Activated CD8-positive, alpha-beta T cell treated with anti-CD3 and anti-CD28 coated beads for 36 hours (primary cell): ENCODE data around the gene BLZF1. TPM values are rescaled to one million over a fixed set of nuclear protein-coding genes. Genes with fewer than 3 reads are reported as not detected.

Experiments
- ATAC-seq: fragments of 200-7000 bp; cut with Tn5 transposase; one replicate; pipeline ENCODE4 v1.10.0; 2021; ENCODE audit warnings: mild to moderate bottlenecking, moderate library complexity
- CTCF ChIA-PET: fragments of 350-600 bp; sonication (Branson Sonifier 250); formaldehyde crosslinking; loops from one replicate; lab custom pipeline; 2021; ENCODE audit warnings: antibody characterized with exemption; lab: Charles Lee
- POLR2A ChIA-PET: fragments of 350-600 bp; sonication (Branson Sonifier 250); formaldehyde crosslinking; loops from one replicate; lab custom pipeline; 2021; ENCODE audit warnings: antibody characterized with exemption; lab: Charles Lee
- DNase-seq: peaks from one replicate; pipeline ENCODE4 v3.0.0-alpha.2; 2020
- H3K27ac Mint-ChIP-seq: one replicate; pipeline ENCODE4 v1.8.0; 2021; ENCODE audit warnings: mild to moderate bottlenecking, mixed read lengths
- H3K27me3 Mint-ChIP-seq: one replicate; pipeline ENCODE4 v1.8.0; 2021; ENCODE audit warnings: mixed read lengths
- H3K36me3 Mint-ChIP-seq: one replicate; pipeline ENCODE4 v1.8.0; 2021; ENCODE audit warnings: low read depth, mixed read lengths
- H3K4me1 Mint-ChIP-seq: one replicate; pipeline ENCODE4 v1.8.0; 2021; ENCODE audit warnings: low read depth, mixed read lengths
- H3K4me3 Mint-ChIP-seq: one replicate; pipeline ENCODE4 v1.8.0; 2021; ENCODE audit warnings: mild to moderate bottlenecking, moderate library complexity, mixed read lengths
- H3K9me3 Mint-ChIP-seq: one replicate; pipeline ENCODE4 v1.8.0; 2021; ENCODE audit warnings: mixed read lengths
- CTCF ChIP-seq: fragments of 200-600 bp; IDR thresholded peaks from one replicate; pipeline ENCODE4 v1.8.0; 2022; ENCODE audit warnings: antibody characterized with exemption, mild to moderate bottlenecking
- intact Hi-C: fragments of 100-400 bp; cut with micrococcal nuclease; formaldehyde crosslinking; loops from one replicate; pipeline ENCODE4 v1.10.0; 2022
- total RNA-seq, 2 experiments: library from RNA; stranded (reverse); gene quantifications; one replicate each; pipeline ENCODE4 v1.2.3, GENCODE V29; 2021

Gene BLZF1
- 10 to 100 TPM in 1 of 2 experiments, 1 to 10 TPM in 1; 9.8 to 10.1 TPM for total RNA-seq

DNA sequence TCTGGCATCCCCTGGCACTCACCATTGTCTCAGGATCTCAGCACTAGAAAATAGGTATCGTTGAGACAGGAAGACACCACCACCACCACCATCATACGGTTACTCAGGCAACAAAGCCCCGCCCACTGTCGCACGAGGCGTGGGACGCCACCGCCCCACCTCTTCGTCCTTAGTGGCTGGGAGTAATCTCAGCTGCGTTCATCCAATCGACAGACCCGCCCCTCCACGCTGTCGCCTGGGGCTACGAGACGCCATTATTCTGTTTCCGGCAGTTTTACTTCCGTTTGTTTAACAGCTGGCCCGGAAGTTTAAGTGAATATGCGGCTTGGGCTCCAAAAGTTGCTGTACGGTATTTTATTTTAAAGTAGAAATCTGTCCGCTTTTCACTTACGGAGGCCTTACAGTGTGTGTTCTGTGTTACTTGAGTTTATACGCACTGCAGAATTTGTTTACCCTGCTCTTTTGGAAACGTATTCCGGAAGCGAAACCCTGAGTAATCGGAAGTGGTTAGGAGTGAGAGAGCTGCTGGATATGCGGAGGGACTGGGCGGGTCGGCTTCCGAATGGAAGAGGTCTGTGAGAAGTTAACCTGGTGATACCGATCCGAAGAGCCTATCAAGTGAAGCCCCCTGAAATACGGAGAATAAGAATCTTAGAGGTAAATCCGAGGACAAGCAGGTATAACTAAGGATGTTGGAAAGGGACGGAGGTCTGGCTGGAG, at the start of gene BLZF1, which contains the start of gene NME7:
TSS of gene BLZF1 (plus strand) at position 510 of the 720 bp plus-strand sequence. CDS start 1,328 bp downstream, outside the sequence.
TSS of gene NME7 (minus strand) at position 112 of the 720 bp plus-strand sequence. CDS start at position 25, 87 bp downstream.
- ATAC-seq, result peak; percentile 93
- Mint-ChIP-seq H3K27me3 (no peaks in the 10 kb centered on the region), H3K4me1 (peaks cover 38% of the 10 kb centered on the region), H3K27ac (no peak within 1 kb of the TSS), H3K9me3 (no peaks in the 10 kb centered on the region), H3K36me3 (peaks cover 19% of the 10 kb centered on the region), H3K4me3 (no peak within 1 kb of the TSS)
- intact Hi-C loops, result loop anchor here (5.0 to 10.0 kb wide), 4 partner anchors 119 to 1023 kb away; partner anchors contain the start of genes ATP1B1 and SLC19A2
- CTCF ChIA-PET, result interaction anchor here (1.1 to 1.8 kb wide), 2 partner anchors 764 to 1002 kb away, joined by 3 to 7 read pairs; no protein-coding TSS in a partner anchor
- peak; percentile 99 for DNase-seq
- no peak for TF ChIP-seq CTCF
- POLR2A ChIA-PET, result interaction anchor here (0.7 to 1.8 kb wide), 6 partner anchors 17 to 179 kb away, joined by 3 to 6 read pairs (median 4); partner anchors contain the start of gene CCDC181

DNA sequence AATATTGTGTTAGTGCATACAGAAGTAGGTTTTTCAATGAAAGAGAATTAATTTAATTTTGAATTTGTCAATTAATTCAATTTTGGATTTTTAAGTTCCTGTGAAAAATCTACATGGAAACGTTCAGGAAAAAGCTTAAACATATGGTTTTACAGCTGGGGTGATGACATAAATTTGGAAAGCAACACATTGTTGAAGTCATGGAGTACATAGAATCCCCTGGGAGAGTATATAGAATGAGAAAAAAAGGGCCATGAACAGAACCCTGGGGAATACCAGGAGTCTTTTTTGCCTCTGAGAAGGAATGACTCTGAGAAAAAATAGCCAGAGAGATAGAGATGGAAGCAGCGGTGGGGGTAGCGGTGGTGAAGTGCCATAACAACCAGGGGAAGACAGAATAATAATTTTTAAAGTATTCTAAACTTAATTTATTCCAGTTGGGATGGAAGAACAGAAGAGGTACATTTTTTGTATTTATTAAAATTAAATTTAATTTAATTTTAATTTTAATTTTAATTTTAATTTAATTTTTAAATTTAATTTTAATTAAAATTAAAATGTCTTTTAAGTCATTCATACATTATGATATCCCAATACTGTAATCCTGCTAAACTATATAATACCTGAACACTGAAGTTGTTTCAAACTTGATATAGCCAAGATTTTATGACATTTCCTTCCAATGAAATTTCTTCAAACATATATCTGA, 49.3 kb upstream of the BLZF1 start:
- no peak overlapping the region for H3K4me3 Mint-ChIP-seq
- POLR2A ChIA-PET, result no interaction called here
- no peak overlapping the region for H3K27ac Mint-ChIP-seq
- CTCF ChIA-PET, result no interaction called here
- intact Hi-C loops, result no loop called here
- no peaks in the 10 kb centered on the region for H3K27me3 Mint-ChIP-seq
- H3K4me1 Mint-ChIP-seq, result peaks cover 3% of the 10 kb centered on the region
- H3K36me3 Mint-ChIP-seq, result peaks cover 2% of the 10 kb centered on the region
- no peak for DNase-seq
- TF ChIP-seq CTCF, result no peak
- no peak for ATAC-seq
- no peaks in the 10 kb centered on the region for H3K9me3 Mint-ChIP-seq

- TF ChIP-seq CTCF, result no peak
- Mint-ChIP-seq H3K4me3 (no peak overlapping the region), H3K27ac (no peak overlapping the region), H3K36me3 (peaks cover 2% of the 10 kb centered on the region), H3K4me1 (peaks cover 9% of the 10 kb centered on the region), H3K27me3 (no peaks in the 10 kb centered on the region), H3K9me3 (no peaks in the 10 kb centered on the region)
- DNase-seq, result no peak
- ChIA-PET POLR2A (interaction anchor here (0.9 kb wide), 1 partner anchor 44 kb away, joined by 3 read pairs; no protein-coding TSS in a partner anchor), CTCF (no interaction called here)
- peak; percentile 42 for ATAC-seq
- intact Hi-C loops, result no loop called here
Observed at GRCh38 chr1:169321539-169321938, 46.5 kb upstream of the BLZF1 start.

GRCh38 chr1:169322138-169322537, 45.9 kb upstream of the BLZF1 start:
- Mint-ChIP-seq H3K4me1 (peaks cover 15% of the 10 kb centered on the region), H3K9me3 (no peaks in the 10 kb centered on the region), H3K4me3 (no peak overlapping the region), H3K27ac (no peak overlapping the region), H3K36me3 (peaks cover 2% of the 10 kb centered on the region), H3K27me3 (no peaks in the 10 kb centered on the region)
- CTCF ChIA-PET, result no interaction called here
- TF ChIP-seq CTCF, result no peak
- intact Hi-C loops, result no loop called here
- POLR2A ChIA-PET, result interaction anchor here (0.9 kb wide), 1 partner anchor 43 kb away, joined by 3 read pairs; no protein-coding TSS in a partner anchor
- ATAC-seq (no peak), DNase-seq (no peak)
